GM21723 (cell line): ENCODE data around the gene DLG2.
"Not testable (repeated sequence)": the region's sequence is repeated elsewhere in the genome, so short reads cannot be mapped to it uniquely, and the experiment has no call there.

ENCODE experiments used
- ATAC-seq: cut with Tn5 transposase; IDR thresholded peaks from one replicate; pipeline ENCODE4 v1.9.1; 2021; ENCODE audit warnings: mild to moderate bottlenecking, moderate library complexity; ENCODE audit not compliant: unreplicated experiment

Gene DLG2

GRCh38 chr11:85627332-85627997 is at the start of gene DLG2:
Gene DLG2 (minus strand): TSS chr11:85627344.
- ATAC-seq, result peak; percentile 4

DNA sequence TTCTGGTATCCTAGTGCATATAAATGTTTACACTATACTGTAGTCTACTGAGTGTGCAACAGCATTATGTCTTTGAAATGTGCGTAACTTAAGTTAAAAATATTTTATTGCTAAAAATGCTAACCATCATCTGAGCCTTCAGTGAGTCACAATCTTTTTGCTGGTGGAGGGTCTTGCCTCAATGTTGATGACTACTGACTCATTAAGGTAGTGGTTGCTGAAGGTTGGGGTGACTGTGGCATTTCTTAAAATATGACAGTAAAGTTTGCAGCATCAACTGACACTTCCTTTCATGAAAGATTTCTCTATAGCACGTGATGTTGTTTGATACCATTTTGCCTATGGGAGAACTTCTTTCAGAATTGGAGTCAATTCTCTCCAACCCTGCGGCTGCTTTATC is 46.2 kb upstream of the DLG2 start:
- ATAC-seq, result no peak

DNA sequence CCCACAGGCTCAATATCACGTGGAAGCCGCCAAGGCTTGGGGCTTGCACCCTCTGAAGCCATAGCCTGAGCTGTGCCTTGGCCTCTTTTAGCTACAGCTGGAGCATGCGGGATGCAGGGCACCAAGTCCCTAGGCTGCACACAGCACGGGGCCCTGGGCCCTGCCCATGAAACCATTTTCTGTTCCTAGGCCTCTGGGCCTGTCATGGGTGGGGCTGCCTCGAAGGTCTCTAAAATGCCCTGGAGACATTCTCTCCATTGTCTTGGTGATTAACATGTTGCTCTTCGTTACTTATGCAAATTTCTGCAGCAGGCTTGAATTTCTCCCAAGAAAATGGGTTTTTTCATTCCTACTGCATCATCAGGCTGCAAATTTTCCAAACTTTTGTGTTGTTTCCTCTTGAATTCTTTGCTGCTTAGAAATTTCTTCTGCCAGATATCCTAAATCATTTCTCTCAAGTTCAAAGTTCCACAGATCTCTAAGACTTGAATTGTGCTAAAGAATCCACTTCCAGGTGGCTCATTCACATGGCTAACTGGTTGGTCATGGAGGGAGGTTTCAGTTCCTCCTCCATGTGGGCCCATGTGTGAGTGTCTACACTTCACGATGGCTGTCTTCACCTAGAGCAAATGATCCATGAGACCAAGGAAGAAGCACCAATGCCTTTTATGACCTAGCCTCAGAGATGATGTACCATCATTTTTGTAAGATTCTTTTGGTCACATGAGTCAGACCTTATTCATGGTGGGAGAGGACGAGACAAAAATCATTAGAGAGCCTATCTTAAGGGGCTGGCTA is 45.2 kb upstream of the DLG2 start:
- ATAC-seq, result no peak

- ATAC-seq, result not testable (repeated sequence)
Observed at GRCh38 chr11:85670949-85671663, 44.0 kb upstream of the DLG2 start.

DNA sequence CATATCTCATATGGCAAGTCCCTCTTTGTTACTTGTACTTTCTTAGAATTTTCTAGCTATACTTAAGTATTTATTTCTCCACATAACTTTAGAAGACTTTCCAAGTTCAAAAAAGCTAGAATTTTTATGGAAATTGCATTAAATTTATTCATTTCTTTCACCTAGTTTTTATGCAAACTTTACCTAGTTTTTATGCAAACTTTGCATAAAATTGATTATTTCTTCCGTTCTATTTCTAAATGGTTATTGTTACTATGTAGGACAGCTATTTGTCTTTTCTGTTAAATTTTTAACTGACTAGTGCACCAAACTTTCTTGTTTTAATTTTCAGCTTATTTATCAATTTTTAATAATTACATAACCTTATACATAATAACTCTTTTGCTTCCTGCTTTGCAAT is 41.0 kb upstream of the DLG2 start:
- ATAC-seq, result no peak

- no peak for ATAC-seq
Observed at GRCh38 chr11:85666687-85667086, 39.5 kb upstream of the DLG2 start.

- ATAC-seq, result no peak
Observed at GRCh38 chr11:85665733-85666132, 38.6 kb upstream of the DLG2 start.

- ATAC-seq, result peak; percentile 90
Observed at GRCh38 chr11:85664615-85665481, 37.7 kb upstream of the DLG2 start, which contains the start of gene CREBZF. Gene CREBZF (minus strand): TSS chr11:85665129. CDS start chr11:85664875, 254 bp downstream.

GRCh38 chr11:85663753-85664614 is 36.8 kb upstream of the DLG2 start:
- peak; percentile 79 for ATAC-seq

DNA sequence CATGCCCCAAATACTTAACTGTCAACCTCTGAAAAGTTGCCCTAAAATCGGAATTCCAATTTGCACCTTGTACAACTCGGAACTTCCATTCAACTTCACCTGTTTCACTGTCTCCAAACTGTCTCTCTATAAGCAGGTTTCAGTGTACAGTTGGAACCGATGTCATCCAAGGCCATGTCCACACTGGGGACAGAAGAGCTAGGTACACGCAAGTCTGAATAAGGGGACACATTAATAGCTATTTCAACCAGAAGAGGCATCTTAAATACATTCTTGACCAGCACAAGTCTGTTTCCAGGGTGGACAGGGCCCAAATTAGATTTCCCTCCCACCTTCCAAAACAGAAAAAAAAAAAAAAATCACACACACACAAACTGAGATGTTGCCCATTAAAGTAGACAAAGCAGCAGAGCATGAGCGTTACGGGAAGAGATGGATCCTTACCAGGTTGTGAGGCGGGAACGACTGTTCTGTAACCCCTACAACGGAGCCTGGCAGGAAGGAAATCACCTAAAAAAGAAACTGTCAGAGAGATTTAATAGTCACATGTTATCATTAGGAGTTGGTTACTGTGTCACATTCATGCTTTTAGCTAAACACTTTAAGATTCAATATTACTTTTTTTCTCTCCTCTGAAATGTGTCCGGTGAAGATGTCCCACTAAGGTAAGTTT is 36.1 kb upstream of the DLG2 start:
- ATAC-seq, result no peak

DNA sequence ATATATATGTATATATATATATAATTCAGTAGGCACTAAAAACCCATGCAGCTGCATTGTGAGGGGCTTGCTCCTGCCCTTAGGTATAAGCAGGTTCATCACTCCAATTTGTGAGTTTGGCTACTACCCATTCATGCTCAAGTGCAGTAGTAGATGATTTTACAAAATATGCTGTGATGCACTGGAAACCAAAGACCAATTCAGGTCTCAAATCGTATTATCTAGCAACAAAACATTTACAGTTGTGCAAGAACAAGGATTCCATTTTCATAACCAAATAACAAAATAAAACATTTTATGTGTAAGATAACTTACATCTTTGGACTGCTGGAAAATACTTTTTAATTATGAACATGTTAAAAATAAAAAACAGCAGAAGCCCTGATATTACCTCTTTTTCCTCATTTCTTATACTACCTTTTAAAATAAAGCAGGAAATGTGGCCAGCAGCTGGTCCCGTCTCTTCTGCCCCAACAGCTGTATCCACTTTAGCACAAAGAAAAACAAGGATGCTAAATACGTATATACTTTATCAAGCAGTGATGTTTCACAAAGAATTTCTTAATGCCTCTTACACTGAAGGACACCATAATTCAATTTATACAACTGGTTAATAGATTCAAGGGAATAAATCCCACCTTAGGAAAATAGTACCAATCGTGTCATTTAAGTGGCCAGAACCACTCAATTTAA is 35.0 kb upstream of the DLG2 start:
- ATAC-seq, result no peak

GRCh38 chr11:85658180-85658579 is 31.0 kb upstream of the DLG2 start:
- no peak for ATAC-seq

DNA sequence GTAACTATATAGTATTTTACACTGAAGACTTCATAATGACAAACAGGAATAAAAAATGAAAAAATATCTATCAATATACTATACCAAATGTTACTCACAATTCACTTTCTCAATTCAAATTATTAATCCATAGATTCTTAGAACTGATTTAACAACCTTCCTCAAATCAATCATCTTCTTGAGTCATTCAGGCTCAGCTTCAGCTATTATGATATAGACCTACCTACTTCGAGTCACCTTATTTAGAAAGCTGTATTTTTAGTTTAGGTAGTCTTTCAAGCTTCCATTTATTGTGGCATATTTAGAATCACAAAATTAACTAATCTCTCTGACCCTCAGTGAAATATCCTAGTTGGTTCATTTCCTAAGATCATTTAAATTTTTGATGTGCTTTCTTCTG is 29.6 kb upstream of the DLG2 start:
- ATAC-seq, result no peak

DNA sequence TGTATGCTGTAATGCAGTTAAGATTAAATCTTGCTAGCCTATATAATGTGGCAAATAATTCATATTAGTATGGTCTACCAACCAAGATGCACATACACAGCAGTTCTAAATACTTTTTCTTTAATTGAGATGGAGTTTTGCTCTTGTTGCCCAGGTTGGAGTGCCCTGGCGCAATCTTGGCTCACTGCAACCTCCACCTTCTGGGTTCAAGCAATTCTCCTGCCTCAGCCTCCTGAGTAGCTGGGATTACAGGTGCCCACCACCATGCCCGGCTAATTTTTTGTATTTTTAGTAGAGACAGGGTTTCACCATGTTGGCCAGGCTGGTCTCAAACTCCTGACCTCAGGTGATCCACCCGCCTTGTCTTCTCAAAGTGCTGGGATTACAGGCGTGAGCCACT is 27.2 kb upstream of the DLG2 start:
- ATAC-seq, result not testable (repeated sequence)

DNA sequence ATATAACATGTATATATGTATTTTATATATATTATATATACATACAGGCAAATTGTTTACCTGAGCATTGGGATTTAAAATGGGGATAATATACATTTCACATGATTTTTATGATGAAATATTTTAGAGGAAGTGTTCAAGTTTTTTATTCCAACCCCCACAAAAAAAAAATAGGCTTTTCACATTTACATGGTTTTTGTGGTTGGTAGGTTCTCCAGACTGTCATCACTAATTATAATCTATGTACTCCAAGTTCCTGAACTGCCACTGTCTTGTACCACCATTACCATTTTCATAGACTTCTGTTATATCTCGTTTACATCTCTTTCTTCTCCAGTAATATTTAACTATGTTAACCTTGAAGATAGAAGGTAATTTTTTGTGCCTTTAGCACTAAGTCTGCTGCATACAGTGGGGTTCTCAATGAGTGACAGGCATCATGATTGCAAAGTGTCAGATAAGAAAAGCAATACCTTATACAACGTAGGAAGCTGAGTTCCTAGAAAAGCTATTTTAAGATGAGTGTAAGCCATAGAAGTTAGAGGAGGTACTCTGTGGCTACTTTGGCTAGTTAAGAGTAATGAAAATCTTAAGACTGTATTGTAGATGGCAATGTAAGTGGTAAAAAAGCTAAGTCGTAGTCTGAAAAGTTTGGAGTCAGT is 25.8 kb upstream of the DLG2 start:
- no peak for ATAC-seq

DNA sequence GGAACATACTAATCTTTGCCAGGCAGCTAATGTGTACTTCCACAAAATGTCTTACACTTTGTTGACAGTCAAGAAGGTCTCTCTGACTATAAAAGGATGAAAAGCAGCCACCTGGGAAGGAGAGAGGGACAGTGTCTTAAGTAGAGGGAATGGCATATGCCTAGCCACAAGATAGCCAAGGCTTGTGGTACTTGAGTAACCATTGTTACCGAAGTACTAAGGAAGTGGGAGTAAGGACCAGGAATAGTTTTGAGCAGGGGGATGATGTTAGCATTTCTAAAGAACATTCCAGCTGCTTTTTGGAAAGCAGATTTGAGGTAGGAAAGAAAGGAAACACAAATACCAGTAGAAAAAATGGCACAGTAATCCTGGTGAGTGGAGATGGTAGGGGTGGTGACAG is 24.0 kb upstream of the DLG2 start:
- ATAC-seq, result no peak

DNA sequence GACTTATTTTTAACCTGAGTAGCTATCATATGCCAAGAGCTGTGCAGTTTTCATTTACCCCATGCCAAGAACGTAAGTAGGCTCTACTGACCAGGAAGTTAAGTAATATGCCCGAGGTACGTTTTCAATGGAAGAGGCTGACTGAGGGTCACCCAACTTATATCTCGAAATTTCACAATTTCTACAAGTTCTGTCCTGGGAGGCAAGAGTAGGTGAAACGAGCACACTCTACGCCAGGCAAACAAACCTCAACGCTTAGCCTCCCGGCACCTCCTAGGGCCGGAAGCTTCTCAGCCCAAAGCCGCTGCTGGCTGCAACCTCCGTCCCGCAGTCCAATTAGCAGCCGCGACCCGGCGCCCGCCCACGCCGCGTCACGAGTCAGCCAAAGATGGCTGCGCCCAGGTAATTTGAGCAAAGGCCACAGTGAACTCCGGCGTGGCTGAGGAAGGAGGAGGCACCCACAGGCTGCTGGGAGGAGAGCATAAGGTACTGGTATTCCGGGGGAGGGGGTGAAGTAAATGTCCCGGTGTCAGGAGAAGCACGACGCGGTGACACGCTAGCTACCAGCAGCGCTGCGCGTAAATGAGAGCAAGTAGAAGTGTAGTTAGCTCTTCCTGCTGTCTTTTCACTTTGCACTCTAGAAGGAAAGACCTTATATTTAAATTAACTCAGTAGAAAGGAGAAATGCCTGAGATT is 20.6 kb upstream of the DLG2 start, which contains the start of gene TMEM126A:
TSS of gene TMEM126A (plus strand) at position 364 of the 696 bp plus-strand sequence. CDS start 2,289 bp downstream, outside the sequence.
- peak; percentile 100 for ATAC-seq
